NCI-H187 treated with DMSO at 0.1 percent for 48 hours (cell line): ENCODE measurements around the gene KCNQ2.
"Not testable (repeated sequence)": the region's sequence is repeated elsewhere in the genome, so short reads cannot be mapped to it uniquely, and the experiment has no call there.

Experiments
- DNase-seq: peaks from one replicate; lab custom pipeline; 2025; lab: John Stamatoyannopoulos, UW

Gene KCNQ2

DNA sequence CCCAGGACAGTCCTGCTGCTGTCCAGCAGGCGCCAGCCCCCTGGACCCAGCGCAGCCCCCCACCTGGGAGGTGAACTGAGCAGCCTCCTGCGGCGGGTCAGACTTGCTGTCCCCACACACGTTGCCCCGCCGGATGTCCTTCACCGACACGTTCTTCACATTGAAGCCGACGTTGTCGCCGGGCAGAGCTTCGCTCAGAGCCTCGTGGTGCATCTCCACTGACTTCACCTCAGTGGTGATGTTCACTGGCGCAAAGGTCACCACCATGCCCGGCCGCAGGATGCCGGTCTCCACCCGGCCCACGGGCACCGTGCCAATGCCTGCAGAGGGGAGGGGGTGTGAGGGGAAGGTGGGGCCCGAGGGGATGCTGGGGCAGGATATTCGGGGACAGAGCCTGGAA is 18.0 kb upstream of the KCNQ2 start:
- DNase-seq: no peak

DNA sequence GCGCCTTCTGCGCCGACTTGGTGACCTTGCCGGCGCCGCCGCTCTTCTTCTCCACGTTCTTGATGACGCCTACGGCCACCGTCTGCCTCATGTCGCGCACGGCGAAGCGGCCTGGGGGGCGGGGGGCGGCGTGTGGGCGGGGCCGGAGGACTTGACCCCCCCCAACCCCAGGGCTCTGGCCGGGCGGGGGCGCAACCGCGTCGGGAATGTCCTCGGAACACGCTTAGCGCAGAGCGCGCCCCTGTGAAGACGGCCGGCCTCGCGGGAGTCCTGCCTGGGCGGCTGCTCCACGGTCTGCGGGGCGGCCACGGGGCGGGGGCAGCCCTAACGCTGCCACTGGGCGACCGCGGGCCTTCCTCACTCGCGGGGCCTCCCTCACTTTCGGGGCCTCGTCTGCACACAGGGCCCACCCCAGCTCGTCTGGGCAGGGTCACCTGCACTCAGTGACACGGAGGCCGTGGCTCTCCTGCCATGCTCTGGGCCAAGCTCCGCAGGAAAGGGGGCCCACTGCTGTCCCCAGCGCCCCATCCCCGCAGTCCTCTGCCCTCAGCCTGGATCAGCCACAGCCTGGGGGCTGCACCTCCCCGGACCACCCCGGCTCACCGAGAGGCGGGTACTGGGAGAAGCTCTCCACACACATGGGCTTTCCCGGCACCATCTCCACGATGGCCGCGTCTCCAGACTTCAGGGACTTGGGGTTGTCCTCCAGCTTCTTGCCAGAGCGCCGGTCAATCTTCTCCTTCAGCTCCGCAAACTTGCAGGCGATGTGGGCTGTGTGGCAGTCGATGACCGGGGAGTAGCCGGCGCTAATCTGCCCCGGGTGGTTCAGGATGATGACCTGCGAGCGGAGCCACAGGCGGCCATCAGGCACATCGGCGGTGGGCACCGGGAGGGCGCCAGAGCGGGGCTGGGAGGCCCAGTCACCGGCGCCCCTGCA is 16.1 kb upstream of the KCNQ2 start:
- no peak for DNase-seq

DNA sequence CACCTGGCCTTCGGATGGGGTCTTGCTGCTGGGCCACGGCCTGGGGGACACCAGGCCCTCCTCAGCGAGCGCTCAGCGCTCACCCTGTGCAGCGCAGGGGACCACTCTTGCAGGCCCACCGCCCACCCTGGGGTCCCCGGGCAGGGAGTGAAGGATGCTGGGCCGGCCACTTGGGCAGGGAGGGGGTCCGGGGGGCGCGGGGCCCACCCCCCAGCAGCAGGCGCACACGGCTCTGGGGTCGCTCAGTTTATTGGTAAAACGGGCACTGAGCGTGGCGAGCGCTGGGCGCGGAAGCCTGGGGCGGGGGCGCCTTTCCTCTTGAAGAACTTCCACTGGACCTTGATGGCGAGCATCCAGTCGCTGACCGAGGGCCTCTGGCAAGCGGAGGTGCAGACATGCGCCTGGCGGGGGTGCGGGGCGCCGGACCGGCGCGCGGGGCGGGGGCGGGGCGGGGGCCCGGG is 15.4 kb upstream of the KCNQ2 start:
- no peak for DNase-seq

DNA sequence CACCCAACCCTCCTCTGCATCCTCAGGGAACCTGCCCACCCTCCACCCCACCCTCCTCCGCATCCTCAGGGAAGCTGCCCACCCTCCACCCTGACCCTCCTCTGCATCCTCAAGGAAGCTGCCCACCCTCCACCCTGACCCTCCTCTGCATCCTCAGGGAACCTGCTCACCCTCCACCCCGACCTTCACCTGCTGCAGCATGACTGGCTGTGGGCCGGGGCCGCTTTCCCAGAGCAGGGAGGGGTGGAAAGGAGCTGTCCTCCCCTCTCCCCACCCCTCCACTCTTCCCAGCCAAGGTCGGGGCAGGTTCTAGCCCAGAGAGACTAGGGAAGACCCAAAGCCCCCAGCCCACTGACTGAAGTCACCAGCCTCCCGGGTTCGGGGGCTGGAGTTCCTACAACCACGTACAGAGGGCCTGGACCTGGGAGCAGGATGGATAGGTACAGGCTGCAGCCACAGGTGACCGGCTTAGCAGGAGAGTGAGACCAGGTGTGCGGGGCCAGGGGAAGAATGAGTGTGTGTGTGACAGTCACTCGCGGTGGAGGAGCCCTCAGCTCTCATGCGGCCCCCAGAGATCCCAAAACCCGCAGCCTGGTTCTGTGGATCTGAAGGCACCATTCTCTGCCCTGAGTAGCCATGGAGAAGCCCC is 14.8 kb upstream of the KCNQ2 start:
- DNase-seq: no peak

DNA sequence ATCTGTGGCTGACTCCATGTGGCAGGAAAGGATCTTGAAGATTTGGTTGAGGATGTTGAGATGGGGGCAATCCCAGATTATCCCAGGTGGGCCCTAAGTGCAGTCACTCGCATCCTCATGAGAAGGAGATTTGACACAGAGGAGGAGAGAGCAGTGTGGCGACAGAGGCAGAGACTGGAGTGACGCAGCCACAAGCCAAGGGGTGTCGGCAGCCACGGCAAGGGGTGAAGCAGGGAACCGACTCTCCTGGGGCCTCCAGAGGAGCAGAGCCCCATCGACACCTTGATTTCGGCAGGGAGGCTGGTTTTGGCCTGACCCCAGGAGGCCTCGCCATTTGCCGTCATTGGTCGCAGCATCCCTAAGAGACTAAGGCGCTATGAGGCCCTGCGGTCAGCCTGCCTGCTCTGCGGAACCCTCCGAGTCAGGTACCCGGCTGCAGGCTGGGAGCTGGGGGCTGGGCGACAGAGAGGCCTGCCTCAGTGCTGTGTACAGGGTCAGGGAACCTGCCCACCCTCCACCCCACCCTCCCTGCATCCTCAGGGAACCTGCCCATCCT is 13.9 kb upstream of the KCNQ2 start:
- no peak for DNase-seq

DNA sequence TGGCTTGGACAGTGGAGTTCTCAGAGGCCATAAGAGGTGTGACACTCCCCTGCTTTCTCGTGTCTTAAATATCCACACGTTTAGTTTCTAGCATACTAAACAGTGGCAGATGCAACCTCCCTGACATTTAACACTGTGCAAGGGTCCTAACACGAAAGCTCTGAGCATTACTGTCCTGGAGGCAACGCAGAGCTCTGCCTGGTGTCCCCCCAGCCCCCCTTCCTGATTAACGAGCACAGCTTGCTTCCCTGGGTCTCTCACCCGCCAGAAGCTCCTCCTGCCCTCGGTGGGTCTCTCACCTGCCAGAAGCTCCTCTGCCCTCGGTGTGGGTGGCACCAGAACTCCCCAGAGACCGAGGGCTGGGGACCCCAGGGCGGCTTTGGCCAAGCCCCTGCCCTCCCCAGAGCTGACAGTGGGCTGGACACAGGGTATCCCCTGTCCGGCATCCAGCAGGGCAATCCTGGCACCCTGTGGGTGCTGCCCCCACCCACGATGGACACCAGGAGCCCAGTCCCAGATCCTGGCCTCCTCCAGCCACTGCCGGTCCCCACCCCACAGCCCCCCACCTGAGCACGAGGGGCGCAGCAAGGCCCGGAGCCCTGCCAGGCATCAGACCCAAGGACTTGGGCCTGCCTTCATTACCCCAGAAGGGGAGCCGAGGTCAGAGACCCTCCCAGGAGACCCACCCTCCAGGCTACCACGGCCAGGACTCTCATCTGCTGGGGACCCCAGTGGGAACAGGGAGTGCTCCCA is 12.4 kb upstream of the KCNQ2 start:
- no peak for DNase-seq

GRCh38 chr20:63484236-63484635 is 11.8 kb upstream of the KCNQ2 start:
- DNase-seq: no peak

- no peak for DNase-seq
These were observed 11.4 kb upstream of the KCNQ2 start for GRCh38 chr20:63483834-63484233.

- no peak for DNase-seq
These were observed 9.6 kb upstream of the KCNQ2 start for GRCh38 chr20:63482021-63482587.

- DNase-seq: no peak
These were observed 9.0 kb upstream of the KCNQ2 start for GRCh38 chr20:63481503-63481902.

DNA sequence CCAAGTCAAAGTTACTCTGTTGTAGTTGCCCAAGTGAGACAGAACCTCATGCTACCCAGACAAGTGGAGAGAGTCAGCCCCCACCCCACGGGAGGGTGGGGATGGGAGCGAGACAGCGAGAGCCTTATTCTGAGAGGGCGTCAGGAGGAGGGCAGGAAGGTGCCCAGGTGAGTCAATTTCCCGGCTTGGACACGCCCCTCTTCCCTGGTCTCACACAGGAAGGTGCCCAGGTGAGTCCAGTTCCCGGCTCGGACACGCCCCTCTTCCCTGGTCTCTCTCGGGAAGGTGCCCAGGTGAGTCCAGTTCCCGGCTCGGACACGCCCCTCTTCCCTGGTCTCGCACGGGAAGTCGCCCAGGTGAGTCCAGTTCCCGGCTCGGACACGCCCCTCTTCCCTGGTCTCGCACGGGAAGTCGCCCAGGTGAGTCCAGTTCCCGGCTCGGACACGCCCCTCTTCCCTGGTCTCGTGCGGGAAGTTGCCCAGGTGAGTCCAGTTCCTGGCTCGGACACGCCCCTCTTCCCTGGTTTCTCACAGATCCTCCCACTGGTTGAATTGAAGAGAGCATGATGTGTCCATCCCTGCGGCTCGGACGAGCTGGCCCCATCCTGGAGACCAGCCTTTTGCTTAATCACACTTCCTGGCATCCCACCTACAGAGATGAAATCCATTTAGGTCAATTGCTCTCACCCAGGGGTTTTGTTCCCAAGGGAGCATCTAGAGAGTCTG is 7.4 kb upstream of the KCNQ2 start:
- not testable (repeated sequence) for DNase-seq

- no peak for DNase-seq
These were observed 6.2 kb upstream of the KCNQ2 start for GRCh38 chr20:63478346-63479302.

- DNase-seq: no peak
These were observed 5.5 kb upstream of the KCNQ2 start for GRCh38 chr20:63477944-63478343.

- no peak for DNase-seq
These were observed 4.7 kb upstream of the KCNQ2 start for GRCh38 chr20:63477061-63477616.

DNA sequence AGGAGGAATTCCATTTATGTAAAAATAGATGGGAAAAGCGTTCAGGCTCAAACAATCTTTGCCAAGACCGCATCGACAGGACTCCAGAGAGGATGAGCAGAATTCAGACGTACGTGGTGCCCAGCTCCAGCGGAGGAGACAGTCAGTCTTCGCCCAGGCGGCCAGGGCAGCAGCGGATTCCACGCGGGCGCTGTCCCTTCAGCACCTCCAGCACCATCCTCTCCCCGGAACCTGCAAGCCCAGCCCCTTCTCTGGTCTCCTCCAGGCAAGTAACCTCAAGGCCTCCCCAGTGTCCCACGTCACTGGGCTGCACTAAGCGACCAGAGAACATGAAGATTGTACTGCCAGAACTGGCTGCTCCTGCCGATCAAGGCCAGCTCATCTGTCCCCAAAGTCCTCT is 2.8 kb upstream of the KCNQ2 start:
- DNase-seq: no peak

DNA sequence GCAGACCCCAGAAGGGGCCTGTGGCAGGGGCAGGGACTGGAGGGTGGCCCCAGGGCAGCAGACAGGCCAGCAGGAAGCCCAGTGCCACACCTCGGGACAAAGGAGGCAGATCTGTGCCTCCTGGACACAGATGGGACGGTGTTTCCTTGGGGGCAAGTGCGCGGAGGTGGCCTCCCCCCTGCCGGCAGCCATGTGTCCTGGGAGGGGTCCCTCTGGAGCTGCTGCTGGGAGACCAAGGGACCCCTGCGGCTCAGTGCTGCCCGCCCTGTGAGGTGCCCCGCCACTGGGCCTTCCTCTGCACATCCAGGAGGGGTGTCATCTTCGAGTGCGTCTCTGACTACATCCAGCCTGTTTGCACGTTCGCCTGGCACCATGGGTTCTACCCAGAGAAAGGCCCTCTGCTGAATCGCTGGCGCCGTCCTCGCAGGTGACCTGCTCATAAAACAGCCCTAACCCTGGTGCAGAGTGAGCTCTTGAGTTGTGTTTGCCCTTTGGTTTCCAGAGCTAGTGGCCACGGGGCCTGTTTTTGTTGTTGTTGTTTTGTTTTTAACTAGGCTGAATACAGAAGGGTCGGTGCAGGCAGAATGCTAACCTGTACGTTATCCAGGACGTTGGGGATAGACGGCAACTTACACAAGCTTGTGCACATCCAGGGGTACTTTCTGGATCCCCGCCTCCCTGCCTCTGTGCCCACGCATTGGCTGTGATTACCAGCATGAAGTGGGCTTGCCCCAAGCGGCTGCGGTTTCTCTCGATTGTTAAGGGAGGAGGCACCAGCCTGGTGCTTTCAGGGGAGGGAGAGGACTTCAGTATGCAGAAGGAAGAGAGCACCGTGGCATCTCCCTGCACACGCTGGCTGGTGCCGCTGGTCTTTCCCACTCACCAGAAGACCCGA is 1.3 kb upstream of the KCNQ2 start:
- DNase-seq: no peak

- no peak for DNase-seq
These were observed 471 bp upstream of the KCNQ2 start for GRCh38 chr20:63472862-63473390.

- DNase-seq: no peak
These were observed 806 bp downstream of the KCNQ2 start for GRCh38 chr20:63471717-63471980.
